GM10266 (cell line): ENCODE results near the gene SLC6A7.

Experiments used
- DNase-seq: peaks from one replicate; pipeline ENCODE4 v3.0.0; 2012; ENCODE audit errors: extremely low spot score
- CTCF ChIP-seq: IDR thresholded peaks from 2 replicates; pipeline ENCODE4 v1.5.1; 2012; ENCODE audit warnings: mild to moderate bottlenecking, low read depth; ENCODE audit not compliant: control insufficient read depth, insufficient read depth; ENCODE audit errors: missing control alignments

The SLC6A7 gene

GRCh38 chr5:150161242-150162141, 28.4 kb upstream of the SLC6A7 start:
- DNase-seq: peak; percentile 87

GRCh38 chr5:150162142-150162513, 27.7 kb upstream of the SLC6A7 start:
- no peak for TF ChIP-seq CTCF
- DNase-seq: no peak

More at GRCh38 chr5:150161242-150162141, 28.4 kb upstream of the SLC6A7 start:
- peak; percentile 93 for TF ChIP-seq CTCF

- DNase-seq: no peak
- TF ChIP-seq CTCF: no peak
Observed at GRCh38 chr5:150163035-150163434, 26.8 kb upstream of the SLC6A7 start.

GRCh38 chr5:150163547-150164059, 26.3 kb upstream of the SLC6A7 start:
- DNase-seq: no peak
- TF ChIP-seq CTCF: no peak

GRCh38 chr5:150164211-150164980, 25.5 kb upstream of the SLC6A7 start:
- TF ChIP-seq CTCF: no peak
- no peak for DNase-seq

GRCh38 chr5:150166037-150166649, 23.7 kb upstream of the SLC6A7 start:
- no peak for TF ChIP-seq CTCF
- DNase-seq: no peak
